DMS153 (cell line): ENCODE data around the gene SLC5A4.

ENCODE experiments used
- DNase-seq: peaks from one replicate; lab custom pipeline; 2025; lab: John Stamatoyannopoulos, UW

Gene SLC5A4

GRCh38 chr22:32232191-32232830 is 22.8 kb downstream of the SLC5A4 start:
- no peak for DNase-seq

- DNase-seq: no peak
Measured at GRCh38 chr22:32226326-32227104, 28.6 kb downstream of the SLC5A4 start.

- no peak for DNase-seq
Measured at GRCh38 chr22:32222991-32223390, 32.2 kb downstream of the SLC5A4 start.

GRCh38 chr22:32219026-32219425 is 36.1 kb downstream of the SLC5A4 start:
- DNase-seq: no peak

GRCh38 chr22:32218470-32218869 is 36.7 kb downstream of the SLC5A4 start:
- DNase-seq: no peak

GRCh38 chr22:32217465-32217864 is 37.7 kb downstream of the SLC5A4 start:
- DNase-seq: no peak

GRCh38 chr22:32216911-32217310 is 38.2 kb downstream of the SLC5A4 start:
- DNase-seq: no peak

- no peak for DNase-seq
Measured at GRCh38 chr22:32211011-32211410, 44.1 kb downstream of the SLC5A4 start.

GRCh38 chr22:32208681-32209080 is 46.5 kb downstream of the SLC5A4 start:
- DNase-seq: no peak

- no peak for DNase-seq
Measured at GRCh38 chr22:32207971-32208480, 47.1 kb downstream of the SLC5A4 start.

- DNase-seq: peak; percentile 64
Measured at GRCh38 chr22:32206774-32207758, 48.1 kb downstream of the SLC5A4 start.

GRCh38 chr22:32205974-32206773 is 49.0 kb downstream of the SLC5A4 start:
- no peak for DNase-seq

- DNase-seq: peak; percentile 71
Measured at GRCh38 chr22:32204856-32205722, 50.1 kb downstream of the SLC5A4 start, which contains the start of gene RFPL2. TSS of gene RFPL2 (minus strand) at chr22:32205073. CDS start at chr22:32202451, 2,622 bp downstream.

- DNase-seq: peak; percentile 65
Measured at GRCh38 chr22:32204040-32204855, 50.9 kb downstream of the SLC5A4 start.

- DNase-seq: no peak
Measured at GRCh38 chr22:32203181-32204039, 51.7 kb downstream of the SLC5A4 start.

- peak; percentile 53 for DNase-seq
Measured at GRCh38 chr22:32202539-32203180, 52.5 kb downstream of the SLC5A4 start.

GRCh38 chr22:32202161-32202538 is 53.0 kb downstream of the SLC5A4 start:
- DNase-seq: no peak

- no peak for DNase-seq
Measured at GRCh38 chr22:32200752-32201151, 54.4 kb downstream of the SLC5A4 start.
